ENCODE data around the gene TP53BP2. TPM values are rescaled to one million over a fixed set of nuclear protein-coding genes. Genes with fewer than 3 reads are reported as not detected.
A peak's percentile ranks its signal among the peaks of the same experiment; 100 is the strongest.
"Not testable (repeated sequence)": the region's sequence is repeated elsewhere in the genome, so short reads cannot be mapped to it uniquely, and the experiment has no call there.

TP53BP2 gene, protein sequence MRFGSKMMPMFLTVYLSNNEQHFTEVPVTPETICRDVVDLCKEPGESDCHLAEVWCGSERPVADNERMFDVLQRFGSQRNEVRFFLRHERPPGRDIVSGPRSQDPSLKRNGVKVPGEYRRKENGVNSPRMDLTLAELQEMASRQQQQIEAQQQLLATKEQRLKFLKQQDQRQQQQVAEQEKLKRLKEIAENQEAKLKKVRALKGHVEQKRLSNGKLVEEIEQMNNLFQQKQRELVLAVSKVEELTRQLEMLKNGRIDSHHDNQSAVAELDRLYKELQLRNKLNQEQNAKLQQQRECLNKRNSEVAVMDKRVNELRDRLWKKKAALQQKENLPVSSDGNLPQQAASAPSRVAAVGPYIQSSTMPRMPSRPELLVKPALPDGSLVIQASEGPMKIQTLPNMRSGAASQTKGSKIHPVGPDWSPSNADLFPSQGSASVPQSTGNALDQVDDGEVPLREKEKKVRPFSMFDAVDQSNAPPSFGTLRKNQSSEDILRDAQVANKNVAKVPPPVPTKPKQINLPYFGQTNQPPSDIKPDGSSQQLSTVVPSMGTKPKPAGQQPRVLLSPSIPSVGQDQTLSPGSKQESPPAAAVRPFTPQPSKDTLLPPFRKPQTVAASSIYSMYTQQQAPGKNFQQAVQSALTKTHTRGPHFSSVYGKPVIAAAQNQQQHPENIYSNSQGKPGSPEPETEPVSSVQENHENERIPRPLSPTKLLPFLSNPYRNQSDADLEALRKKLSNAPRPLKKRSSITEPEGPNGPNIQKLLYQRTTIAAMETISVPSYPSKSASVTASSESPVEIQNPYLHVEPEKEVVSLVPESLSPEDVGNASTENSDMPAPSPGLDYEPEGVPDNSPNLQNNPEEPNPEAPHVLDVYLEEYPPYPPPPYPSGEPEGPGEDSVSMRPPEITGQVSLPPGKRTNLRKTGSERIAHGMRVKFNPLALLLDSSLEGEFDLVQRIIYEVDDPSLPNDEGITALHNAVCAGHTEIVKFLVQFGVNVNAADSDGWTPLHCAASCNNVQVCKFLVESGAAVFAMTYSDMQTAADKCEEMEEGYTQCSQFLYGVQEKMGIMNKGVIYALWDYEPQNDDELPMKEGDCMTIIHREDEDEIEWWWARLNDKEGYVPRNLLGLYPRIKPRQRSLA
- total RNA-seq, result 50.4 and 52.9 TPM in 2 replicates

DNA sequence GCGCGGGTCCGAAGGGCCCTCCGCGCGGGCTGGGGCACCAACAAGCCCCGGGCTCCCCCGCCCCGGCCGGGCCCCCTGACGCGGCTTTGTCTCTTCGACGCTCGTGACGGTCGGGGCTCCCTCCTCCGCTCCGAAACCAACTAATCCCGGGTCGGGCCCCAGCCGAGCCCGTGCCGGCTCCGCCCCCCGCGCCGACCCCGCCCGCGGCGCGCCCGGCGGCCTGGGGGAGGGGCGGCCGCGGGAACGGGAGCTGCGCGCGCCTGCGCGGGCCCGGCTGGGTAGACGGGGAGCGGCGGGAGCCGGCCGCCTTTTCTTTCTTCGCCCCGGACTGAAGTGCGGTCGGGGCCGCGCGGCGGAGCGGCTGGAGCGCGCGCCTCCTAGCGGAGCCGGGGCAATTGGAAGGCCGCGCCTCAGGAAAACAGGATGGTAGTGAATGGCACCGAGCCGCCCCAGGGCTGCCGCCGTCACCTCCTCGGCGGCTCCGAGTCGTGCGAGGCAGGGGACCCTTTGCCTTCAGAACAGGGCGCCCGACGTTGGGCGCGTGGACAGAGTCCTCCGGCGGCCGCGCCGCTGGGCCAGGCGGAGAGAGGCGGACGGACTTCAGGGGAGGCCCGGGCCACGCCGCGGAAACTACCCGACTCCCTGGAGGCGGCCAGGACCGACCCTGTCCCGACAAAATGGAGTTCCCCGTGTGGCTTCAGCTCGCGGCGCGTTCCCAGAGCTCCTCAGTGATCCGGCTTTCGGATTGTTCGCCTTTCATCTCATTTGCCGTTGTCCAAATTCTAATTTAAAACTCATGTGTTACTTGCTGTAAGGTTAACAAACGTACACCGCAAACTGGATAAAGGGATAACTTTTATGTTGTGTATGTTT lies at the start of gene TP53BP2:
TP53BP2 (minus strand) TSS at position 138 of the 873 bp plus-strand sequence. CDS start 267 bp downstream, outside the sequence.
- DNase-seq, result peak; percentile 92
- Mint-ChIP-seq H3K4me1 (peaks cover 36% of the 10 kb centered on the region), H3K9me3 (no peaks in the 10 kb centered on the region), H3K36me3 (ENCODE audit: low read depth) (peaks cover 4% of the 10 kb centered on the region), H3K27me3 (no peaks in the 10 kb centered on the region), H3K4me3 (peak within 1 kb of the TSS; percentile 89), H3K27ac (peak within 1 kb of the TSS; percentile 96)
- intact Hi-C loops (cut with micrococcal nuclease), result loop anchor here (1.0 to 10.0 kb wide), 9 partner anchors 14 to 1204 kb away; partner anchors contain the start of genes AIDA, BROX, CAPN2 and NVL
- POLR2A ChIA-PET, result interaction anchor here (0.5 to 3.1 kb wide), 19 partner anchors 10 to 484 kb away, joined by 3 to 11 read pairs (median 4); partner anchors contain the start of genes CAPN2, DEGS1 and NVL
- TF ChIP-seq, protein P1, sequence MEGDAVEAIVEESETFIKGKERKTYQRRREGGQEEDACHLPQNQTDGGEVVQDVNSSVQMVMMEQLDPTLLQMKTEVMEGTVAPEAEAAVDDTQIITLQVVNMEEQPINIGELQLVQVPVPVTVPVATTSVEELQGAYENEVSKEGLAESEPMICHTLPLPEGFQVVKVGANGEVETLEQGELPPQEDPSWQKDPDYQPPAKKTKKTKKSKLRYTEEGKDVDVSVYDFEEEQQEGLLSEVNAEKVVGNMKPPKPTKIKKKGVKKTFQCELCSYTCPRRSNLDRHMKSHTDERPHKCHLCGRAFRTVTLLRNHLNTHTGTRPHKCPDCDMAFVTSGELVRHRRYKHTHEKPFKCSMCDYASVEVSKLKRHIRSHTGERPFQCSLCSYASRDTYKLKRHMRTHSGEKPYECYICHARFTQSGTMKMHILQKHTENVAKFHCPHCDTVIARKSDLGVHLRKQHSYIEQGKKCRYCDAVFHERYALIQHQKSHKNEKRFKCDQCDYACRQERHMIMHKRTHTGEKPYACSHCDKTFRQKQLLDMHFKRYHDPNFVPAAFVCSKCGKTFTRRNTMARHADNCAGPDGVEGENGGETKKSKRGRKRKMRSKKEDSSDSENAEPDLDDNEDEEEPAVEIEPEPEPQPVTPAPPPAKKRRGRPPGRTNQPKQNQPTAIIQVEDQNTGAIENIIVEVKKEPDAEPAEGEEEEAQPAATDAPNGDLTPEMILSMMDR (IDR thresholded peaks at IDR 0.05), result no peak
- peak; percentile 84 for ATAC-seq (ENCODE audit: low read depth)
- CTCF ChIA-PET, result interaction anchor here (0.7 to 1.3 kb wide), 5 partner anchors 12 to 644 kb away, joined by 3 to 10 read pairs (median 4); no protein-coding TSS in a partner anchor

DNA sequence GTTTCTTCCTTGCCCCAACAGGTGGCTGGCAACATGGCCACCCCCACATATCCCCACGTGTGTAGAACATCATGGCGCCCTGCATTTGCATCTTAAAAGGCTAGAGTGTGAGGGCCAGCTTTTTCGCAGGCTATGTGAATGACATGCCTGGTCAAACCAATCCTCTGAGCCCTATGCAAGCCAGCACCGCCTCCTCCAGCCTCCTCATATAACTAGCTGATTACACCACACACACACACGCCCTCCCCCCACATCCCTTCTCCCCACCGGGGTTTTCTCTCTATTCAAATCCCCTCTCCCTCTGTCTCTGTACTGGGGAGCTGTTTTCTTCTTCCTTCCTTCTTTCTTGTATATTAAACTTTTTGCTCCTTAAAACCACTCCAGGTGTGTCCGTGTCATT lies 44.7 kb upstream of the TP53BP2 start:
- H3K36me3 Mint-ChIP-seq (ENCODE audit: low read depth); CTCF ChIA-PET; H3K9me3 Mint-ChIP-seq; H3K27ac Mint-ChIP-seq; ATAC-seq (ENCODE audit: low read depth); H3K4me3 Mint-ChIP-seq; POLR2A ChIA-PET; intact Hi-C loops (cut with micrococcal nuclease); H3K4me1 Mint-ChIP-seq; DNase-seq; H3K27me3 Mint-ChIP-seq: not testable (repeated sequence)

DNA sequence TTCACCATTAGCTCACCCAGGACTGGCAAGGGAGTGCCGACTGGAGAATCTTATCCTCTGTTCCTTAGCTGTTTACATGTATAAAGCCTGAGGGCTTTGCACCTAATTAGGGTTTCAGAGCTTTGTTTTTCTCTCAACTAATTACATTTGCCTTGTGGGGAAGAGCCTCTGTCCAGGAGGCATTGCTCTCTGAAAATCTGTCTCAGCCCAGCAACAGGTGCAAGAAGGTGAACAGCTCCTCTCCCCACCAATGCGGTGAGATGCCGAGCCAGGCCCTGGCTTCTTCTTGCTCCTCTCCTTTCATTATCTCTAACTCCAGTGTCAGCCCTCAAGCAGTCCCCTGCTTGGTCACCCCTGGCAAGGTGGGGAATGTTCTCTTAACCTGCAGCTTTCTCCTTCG lies 43.6 kb upstream of the TP53BP2 start:
- CTCF ChIA-PET; H3K36me3 Mint-ChIP-seq (ENCODE audit: low read depth); H3K9me3 Mint-ChIP-seq: not testable (repeated sequence)

DNA sequence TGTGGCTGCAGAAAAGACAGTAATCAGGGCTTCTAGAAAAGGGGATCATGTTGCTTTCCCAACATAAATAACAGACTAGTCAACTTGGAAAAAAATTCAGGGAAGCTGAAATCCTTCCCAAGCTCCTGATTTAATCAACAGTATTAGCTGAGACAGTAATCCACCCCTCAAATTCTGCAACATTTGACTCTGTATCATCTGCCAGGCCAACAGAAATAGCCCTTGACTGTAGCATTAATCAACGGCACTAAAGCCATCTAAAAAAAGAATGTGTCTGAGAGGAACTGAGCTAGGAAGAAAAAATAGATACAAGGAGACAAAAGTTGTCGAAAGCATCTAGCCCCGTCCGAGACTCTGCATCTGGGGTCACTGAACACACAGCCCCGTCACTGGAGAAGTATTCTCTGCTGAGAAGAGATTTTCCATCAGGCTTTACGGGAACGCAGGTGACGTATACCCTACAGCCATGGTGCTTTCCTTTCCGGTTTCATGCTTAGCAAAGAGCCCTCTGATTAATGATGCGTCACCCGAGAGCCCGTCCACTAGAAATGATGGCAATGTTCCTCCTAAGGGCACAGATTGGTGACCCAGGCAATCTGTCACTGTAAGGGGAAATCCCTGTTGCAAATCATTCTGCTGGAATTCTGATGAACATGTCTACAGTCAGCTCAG lies 42.1 kb upstream of the TP53BP2 start:
- intact Hi-C loops (cut with micrococcal nuclease), result no loop called here
- ChIA-PET POLR2A (no interaction called here), CTCF (interaction anchor here (1.2 kb wide), 1 partner anchor 75 kb away, joined by 4 read pairs; no protein-coding TSS in a partner anchor)
- Mint-ChIP-seq H3K27ac (no peak overlapping the region), H3K36me3 (ENCODE audit: low read depth) (no peaks in the 10 kb centered on the region), H3K9me3 (no peaks in the 10 kb centered on the region), H3K4me3 (no peak overlapping the region), H3K27me3 (no peaks in the 10 kb centered on the region), H3K4me1 (no peaks in the 10 kb centered on the region)
- no peak for DNase-seq
- TF ChIP-seq, protein P1 (IDR thresholded peaks at IDR 0.05), result no peak
- no peak for ATAC-seq (ENCODE audit: low read depth)

More for the DNA sequence above, 43.6 kb upstream of the TP53BP2 start:
- H3K27me3 Mint-ChIP-seq; ATAC-seq (ENCODE audit: low read depth); intact Hi-C loops (cut with micrococcal nuclease); POLR2A ChIA-PET; DNase-seq; H3K4me1 Mint-ChIP-seq; H3K27ac Mint-ChIP-seq; H3K4me3 Mint-ChIP-seq: not testable (repeated sequence)

DNA sequence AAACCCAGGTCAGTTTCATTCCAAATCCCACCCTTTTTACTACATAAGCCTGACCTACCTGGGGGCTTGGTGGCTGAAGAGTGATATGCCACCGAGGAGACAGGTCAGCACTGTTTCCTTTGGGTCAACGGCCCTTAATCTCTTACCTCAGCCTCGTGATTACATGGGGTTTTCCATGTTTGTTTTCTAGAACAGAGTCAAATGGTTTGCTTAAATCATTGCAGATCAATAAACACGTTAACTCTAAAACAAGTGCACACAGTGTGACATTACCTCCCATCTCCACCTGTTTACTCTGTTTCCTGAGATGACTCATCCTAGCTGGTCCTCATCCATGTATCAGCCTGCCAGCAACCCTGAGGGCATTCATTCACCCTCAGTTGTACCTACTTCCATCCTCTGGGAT lies 40.8 kb upstream of the TP53BP2 start:
- Mint-ChIP-seq H3K27me3 (no peaks in the 10 kb centered on the region), H3K4me1 (no peaks in the 10 kb centered on the region), H3K27ac (no peak overlapping the region), H3K4me3 (no peak overlapping the region), H3K36me3 (ENCODE audit: low read depth) (no peaks in the 10 kb centered on the region), H3K9me3 (no peaks in the 10 kb centered on the region)
- TF ChIP-seq, protein P1 (IDR thresholded peaks at IDR 0.05), result no peak
- intact Hi-C loops (cut with micrococcal nuclease), result no loop called here
- CTCF ChIA-PET, result no interaction called here
- ATAC-seq (ENCODE audit: low read depth) (no peak), DNase-seq (no peak)
- POLR2A ChIA-PET, result no interaction called here
